Activated T-cell treated with anti-CD3 and anti-CD28 coated beads for 4 hours (primary cell): ENCODE measurements around the gene RAP1GAP2.

ENCODE experiments used
- DNase-seq: peaks from one replicate; pipeline ENCODE4 v3.0.0-alpha.2; 2020

RAP1GAP2 gene

DNA sequence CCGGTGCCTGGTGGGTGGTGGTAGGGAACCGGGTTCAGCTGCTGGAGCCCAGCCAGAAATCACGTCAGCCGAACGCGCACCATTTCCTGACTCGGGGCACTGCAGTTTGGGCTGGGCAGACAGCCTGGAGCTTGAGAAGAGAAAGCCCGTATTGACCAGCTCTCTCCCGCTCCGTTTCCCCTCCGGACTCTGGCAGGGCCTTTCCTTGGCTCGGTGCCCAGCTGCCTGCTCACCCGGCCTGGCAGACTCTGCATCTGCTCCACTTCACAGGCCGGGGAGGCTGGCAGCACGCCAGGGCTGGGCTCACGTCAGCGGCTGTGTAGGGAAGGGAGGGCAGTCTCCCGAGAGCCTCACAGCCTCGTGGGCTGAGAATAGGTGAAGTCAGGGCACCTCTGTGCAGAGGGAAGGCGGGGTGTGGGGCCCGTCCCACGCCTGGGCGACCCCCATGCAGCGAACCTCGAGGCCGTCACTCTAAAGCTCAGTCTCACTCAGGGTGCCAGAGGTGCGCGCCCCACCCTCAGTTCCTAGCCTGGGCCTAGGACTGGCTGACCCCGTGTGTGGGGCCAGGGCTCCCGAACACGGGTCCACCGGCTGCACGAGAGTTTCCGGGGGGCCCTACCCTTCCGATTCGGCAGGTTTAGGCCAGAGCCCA is 208.0 kb downstream of the RAP1GAP2 start:
- peak; percentile 40 for DNase-seq

- DNase-seq: no peak
Observed at GRCh38 chr17:3004925-3005324, 208.7 kb downstream of the RAP1GAP2 start.

DNA sequence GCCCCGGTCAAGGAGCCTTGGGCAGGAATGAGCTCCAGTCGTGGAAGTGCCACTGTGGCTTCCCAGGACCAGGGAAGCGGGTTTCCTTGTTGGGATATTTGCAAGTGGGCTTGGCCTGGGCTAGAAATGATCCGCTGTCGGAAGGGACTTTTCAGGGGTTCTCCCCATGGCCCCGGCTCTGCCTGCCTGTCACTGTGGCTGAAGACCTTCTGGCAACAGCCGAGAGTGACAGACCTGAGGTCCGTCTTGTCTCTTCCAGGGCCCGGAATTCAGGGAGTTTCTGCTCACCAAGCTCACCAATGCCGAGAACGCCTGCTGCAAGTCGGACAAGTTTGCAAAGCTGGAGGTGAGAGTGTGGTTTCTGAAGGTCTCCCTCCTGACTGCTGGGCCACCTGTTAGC is 209.5 kb downstream of the RAP1GAP2 start:
- no peak for DNase-seq

- no peak for DNase-seq
Observed at GRCh38 chr17:3006801-3007200, 210.6 kb downstream of the RAP1GAP2 start.

- DNase-seq: no peak
Observed at GRCh38 chr17:3007651-3008121, 211.4 kb downstream of the RAP1GAP2 start.

DNA sequence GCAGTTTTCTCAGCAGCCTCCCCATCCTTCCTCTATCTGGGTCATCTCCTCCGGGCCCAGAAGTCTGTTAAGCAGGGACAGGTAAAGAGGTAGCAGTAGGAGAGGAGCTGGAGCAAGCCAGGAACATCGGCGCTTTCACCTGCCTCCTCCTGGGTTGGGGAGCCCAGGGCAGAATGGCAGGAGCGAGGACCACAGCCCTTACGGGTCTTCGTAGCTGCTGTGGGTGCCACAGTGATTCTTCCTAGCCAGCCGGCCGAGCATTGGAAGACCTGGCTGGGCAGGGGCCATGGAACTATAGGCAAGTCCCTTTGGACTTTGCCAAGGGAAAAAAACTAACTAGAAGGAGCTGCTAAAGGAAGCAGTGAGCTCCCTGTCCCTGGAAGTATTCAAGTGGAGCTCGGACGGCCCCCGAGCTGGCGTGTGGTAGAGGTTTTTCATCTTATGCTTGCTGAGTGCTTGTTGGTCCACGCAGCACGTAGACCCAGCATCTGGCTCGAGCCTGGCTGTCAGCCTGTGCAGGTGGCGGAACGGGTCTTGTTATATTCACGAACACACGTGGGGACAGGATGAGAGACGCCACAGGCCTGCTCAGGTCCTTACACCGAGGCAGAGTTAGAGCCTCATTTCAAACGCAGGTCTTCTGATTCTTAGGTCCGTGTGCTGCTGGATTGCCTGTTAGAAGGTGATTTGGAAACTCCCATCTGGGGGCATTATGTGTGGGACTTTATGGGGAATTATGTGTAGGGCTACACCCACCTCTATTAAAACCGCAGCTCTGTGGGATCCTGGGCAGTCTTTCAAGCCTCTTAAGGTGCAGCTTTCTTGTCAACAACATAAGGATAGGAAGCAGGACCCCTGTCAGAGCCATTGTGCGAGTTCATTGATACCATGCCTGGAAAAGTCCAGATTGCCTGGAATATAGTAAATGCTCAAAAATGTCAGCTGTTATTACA is 212.4 kb downstream of the RAP1GAP2 start:
- no peak for DNase-seq

DNA sequence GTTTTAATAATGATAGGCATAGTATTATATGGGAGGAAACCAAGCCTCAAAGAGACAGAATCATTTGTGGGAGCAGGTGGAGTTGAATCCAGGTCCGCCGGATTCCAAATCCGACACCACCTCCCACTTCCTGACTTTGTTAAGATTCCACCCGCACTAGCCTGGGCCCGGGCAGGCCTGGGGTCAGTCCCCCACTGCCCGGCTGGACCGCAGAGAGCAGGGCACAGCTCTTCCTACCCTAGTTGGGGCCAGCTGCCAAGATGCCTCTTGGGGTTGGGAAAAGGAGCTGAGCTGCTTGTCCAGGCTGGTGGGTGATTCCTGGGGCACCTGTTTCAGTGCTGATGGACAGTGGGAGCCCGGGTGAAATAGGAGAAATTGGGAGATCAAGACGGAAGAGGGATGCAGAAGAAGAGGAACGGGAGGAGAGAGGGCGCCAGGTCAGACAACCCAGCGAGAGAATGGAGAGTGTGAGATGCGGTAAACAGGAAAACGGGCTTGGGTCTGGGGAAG is 213.2 kb downstream of the RAP1GAP2 start:
- DNase-seq: no peak

- DNase-seq: no peak
Observed at GRCh38 chr17:3011891-3012290, 215.7 kb downstream of the RAP1GAP2 start.

- DNase-seq: peak; percentile 44
Observed at GRCh38 chr17:3012926-3013581, 216.8 kb downstream of the RAP1GAP2 start.

GRCh38 chr17:3015890-3016289 is 219.7 kb downstream of the RAP1GAP2 start:
- no peak for DNase-seq

DNA sequence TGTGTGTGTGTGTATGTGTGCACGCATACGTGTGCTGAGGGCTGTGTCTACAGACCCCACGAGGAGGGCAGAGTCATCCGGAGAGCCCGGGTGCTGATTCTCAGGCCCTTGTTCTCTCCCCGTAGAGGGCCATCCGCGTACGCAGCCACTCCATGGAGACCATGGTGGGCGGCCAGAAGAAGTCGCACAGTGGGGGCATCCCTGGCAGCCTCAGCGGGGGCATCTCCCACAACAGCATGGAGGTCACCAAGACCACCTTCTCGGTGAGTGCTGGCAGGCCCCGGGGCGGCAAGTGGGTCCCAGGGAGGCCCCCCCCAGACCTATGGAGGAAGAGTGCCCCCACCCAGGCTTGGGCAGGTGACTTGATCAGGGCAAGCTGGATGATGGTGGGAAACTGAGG is 221.7 kb downstream of the RAP1GAP2 start:
- DNase-seq: no peak

GRCh38 chr17:3019761-3020160 is 223.5 kb downstream of the RAP1GAP2 start:
- no peak for DNase-seq

DNA sequence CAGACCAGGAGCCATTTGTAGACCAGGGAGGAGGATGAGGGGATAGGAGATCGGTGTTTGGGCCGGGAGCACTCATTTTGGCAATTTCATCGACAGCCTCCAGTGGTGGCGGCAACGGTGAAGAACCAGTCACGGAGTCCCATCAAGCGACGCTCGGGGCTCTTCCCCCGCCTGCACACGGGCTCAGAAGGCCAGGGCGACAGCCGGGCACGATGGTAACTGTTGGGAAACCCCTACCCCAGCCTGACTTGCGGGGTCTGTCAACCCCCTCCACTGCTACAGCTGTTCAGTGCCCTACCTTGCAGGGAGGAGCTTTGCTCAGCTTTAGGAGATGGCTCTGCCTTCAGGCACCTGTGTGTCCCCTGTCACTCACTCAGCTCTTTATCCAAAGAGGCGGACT is 224.1 kb downstream of the RAP1GAP2 start:
- DNase-seq: no peak

- DNase-seq: no peak
Observed at GRCh38 chr17:3022197-3022596, 226.0 kb downstream of the RAP1GAP2 start.

DNA sequence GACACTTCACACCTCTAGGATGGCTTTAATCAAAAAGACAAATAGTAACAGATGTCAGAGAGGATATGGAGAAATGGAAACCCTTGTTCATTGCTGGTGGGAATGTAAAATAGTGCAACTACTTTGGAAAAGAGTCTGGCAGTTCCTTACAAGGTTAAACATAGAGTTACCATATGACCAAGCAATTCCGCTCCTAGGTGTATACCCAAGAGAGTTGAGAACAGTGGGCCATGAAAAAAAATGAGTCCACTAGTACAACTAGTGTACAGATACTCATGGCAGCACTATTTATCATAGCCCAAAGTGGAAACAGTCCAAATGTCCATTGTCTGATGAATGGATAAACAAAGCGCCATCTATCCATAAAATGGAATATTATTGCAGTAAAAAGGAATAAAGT is 228.1 kb downstream of the RAP1GAP2 start:
- no peak for DNase-seq

DNA sequence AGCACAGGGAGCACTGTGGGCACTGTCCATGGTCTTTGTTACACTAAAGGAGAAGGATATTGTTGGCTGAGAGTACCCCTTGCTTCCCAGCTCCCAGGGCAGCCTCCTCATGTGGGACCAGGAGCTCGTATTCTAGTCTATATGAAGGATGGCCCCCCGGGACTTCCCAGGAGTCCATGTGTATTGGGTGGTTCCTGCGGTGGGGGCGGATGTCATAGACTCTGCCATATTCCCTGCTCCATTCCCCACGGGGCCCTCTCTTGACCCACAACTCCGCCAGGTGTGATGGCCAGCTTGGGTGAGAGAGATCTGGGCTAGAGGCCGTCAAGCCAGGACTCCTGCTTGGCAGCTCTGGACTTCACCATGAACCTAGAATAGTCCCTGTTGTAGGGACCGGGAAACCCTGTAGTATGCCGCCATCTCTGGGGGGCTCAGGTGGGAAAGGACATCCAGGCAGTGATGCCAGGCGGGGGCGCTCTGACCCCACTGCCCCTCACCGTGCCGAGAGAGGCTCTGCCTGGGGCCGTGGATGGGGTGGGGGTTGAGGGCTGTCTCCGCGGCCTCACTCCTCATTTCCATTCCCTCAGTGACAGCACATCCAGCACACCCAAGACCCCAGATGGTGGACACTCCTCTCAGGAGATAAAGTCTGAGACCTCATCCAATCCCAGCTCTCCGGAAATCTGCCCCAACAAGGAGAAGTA is 229.3 kb downstream of the RAP1GAP2 start:
- DNase-seq: no peak

- DNase-seq: no peak
Observed at GRCh38 chr17:3026125-3026855, 230.1 kb downstream of the RAP1GAP2 start.

GRCh38 chr17:3026856-3027751 is 230.9 kb downstream of the RAP1GAP2 start:
- DNase-seq: no peak

DNA sequence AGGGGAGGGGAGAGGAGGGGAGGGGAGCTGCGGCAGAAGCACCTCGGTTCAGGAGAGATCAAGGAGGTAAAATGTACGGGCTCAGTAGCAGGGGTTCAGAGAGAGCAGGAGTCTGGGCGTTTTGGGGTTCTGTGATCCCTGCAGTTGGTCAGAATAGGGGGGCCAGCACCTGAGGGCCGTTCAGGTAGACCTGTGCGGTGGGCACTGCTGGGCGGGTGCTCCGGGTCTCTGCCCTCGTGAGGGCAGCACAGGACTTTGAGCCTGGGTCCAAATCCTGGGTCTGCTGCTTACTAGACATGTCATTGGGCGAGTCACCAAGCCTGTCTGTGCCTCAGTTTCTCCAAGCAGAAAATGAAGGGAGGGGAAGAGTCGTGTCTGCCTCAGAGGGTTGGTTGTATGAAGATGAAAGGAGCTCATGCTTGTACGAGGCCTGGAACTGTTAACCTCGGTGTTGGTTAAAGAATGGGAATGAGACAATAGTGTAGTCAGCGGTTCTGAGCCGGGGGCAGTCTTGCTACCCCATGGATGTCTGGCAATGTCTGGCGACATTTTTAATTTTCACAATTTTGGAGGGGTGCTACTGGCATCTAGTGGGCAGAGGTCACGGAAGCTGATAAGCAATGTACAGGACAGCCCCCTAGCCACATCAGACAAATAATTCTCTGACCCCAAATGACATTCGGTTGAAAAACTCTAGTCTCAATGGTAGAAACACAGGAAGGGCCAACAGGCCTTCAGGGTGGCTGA is 231.7 kb downstream of the RAP1GAP2 start:
- DNase-seq: no peak
